Bronchial epithelial cell (primary cell): ENCODE measurements around the gene SRGAP1. TPM values are rescaled to one million over a fixed set of nuclear protein-coding genes. Genes with fewer than 3 reads are reported as not detected.
A peak's percentile ranks its signal among the peaks of the same experiment; 100 is the strongest.

Source experiments
- DNase-seq: peaks from one replicate; pipeline ENCODE4 v3.0.0-alpha.2; 2010; ENCODE audit warnings: low read depth
- FAIRE-seq: peaks from 2 replicates; lab custom pipeline; 2011; peaks lifted over from hg19 to GRCh38; lab: Jason Lieb, UNC
- H3K27me3 ChIP-seq: 2 replicates; pipeline ENCODE4 v1.5.1; 2011; ENCODE audit warnings: low read length; ENCODE audit not compliant: control insufficient read depth, insufficient read depth
- H3K36me3 ChIP-seq: 2 replicates; pipeline ENCODE4 v1.5.1; 2011; ENCODE audit warnings: low read length; ENCODE audit not compliant: control insufficient read depth, insufficient read depth
- H3K4me3 ChIP-seq: 2 replicates; pipeline ENCODE4 v1.5.1; 2011; ENCODE audit warnings: mild to moderate bottlenecking, low read depth, low read length, control low read depth
- total RNA-seq: library from RNA; depleted of rRNA; stranded (reverse); fragments of >200 nt; gene quantifications from 2 replicates; pipeline ENCODE4 v1.2.1, GENCODE V29; 2014
- TF ChIP-seq, protein P1 (sequence below): IDR thresholded peaks from 2 replicates; pipeline ENCODE4 v1.5.1; 2011; ENCODE audit warnings: mild to moderate bottlenecking, moderate library complexity, low read length, control low read depth, inconsistent platforms; ENCODE audit not compliant: insufficient read depth, severe bottlenecking

Gene SRGAP1
- total RNA-seq, 1 donor from 2014 or later = 4.5 TPM

DNA sequence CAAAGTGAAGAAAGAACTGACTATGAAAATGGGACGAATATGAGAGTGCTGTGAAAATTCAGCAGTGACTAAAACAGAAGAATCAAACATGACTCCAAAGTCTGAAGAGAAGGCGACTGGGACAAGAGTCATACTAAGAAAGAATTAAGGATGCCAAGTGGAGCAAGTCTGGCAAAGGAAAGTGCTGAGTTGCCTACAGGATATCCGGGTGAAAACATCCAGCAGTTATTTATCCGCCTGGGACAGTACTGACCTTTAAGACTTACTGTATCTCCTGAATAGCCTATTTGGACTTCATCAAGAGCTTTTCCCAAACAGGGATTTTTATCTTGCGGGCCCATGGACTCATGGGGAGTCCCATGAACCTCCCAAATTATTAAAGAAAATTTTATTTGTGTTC is 336.5 kb downstream of the SRGAP1 start:
- H3K4me3 ChIP-seq = no peak overlapping the region
- DNase-seq = peak; percentile 85
- no peaks in the 10 kb centered on the region for H3K36me3 ChIP-seq
- no peaks in the 10 kb centered on the region for H3K27me3 ChIP-seq
- TF ChIP-seq, protein P1, sequence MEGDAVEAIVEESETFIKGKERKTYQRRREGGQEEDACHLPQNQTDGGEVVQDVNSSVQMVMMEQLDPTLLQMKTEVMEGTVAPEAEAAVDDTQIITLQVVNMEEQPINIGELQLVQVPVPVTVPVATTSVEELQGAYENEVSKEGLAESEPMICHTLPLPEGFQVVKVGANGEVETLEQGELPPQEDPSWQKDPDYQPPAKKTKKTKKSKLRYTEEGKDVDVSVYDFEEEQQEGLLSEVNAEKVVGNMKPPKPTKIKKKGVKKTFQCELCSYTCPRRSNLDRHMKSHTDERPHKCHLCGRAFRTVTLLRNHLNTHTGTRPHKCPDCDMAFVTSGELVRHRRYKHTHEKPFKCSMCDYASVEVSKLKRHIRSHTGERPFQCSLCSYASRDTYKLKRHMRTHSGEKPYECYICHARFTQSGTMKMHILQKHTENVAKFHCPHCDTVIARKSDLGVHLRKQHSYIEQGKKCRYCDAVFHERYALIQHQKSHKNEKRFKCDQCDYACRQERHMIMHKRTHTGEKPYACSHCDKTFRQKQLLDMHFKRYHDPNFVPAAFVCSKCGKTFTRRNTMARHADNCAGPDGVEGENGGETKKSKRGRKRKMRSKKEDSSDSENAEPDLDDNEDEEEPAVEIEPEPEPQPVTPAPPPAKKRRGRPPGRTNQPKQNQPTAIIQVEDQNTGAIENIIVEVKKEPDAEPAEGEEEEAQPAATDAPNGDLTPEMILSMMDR = no peak
- no peak for FAIRE-seq

DNA sequence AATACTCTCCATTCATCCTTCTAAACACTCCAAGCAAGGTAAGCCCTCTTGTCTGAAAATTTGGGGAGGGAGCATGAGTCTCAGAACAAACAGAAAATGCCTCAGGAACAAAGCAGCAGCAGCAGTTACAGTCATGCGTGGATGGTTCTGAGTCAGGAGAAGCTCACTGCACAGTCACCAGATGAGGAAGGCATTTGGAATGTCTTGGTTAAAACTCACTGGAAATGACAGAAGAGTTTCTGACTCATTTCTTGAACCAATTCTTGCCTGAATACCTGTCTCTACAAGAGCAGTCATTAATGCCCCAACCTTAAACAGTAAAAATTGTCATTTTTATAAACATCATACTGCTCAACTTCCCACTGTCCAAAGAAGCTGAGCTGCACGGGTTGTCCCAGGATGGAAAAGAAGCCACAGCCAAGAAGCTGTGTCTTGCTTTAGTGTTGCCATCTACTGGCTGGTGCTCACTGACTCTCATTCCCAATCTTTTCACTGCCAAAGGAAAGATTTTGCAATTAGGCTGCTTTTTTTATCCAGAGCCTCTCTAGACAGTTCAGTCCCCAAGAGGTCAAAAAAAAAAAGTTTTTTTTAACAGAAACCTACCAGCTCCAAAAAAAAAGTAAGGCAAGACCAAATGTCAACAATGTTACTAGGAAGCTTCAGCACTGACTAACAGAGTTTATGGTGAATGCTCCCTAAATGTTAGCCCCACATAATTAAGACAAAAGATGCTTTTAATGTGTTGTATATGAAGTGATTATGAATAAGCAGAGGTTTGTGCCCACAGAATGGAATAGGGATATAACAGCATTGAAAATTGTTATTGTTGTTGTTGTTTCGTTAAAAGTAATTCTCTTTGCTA is 337.2 kb downstream of the SRGAP1 start:
- H3K27me3 ChIP-seq = no peaks in the 10 kb centered on the region
- DNase-seq = peak; percentile 100
- TF ChIP-seq, protein P1 = peak; percentile 55
- no peak overlapping the region for H3K4me3 ChIP-seq
- no peaks in the 10 kb centered on the region for H3K36me3 ChIP-seq
- FAIRE-seq = peak; percentile 96

DNA sequence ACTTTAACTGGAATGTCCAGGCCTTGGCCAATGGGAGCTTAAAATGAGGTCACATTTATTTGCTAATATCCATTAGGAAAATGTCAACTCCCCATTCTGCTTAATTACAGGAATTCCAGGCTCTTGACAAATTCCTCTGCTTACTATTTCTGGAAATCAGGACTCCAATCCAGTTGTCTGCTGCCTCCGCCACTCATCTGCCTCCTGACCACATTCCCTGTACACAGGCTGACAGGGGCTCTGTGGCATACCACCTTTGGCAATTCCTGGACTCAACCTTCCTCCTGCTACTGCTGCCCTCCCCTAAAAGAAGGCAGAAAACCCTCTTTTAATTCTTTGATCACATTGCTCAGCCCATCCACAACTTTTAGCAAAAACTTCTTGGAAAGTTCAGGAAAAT is 339.7 kb downstream of the SRGAP1 start:
- no peaks in the 10 kb centered on the region for H3K36me3 ChIP-seq
- FAIRE-seq = no peak
- no peak for DNase-seq
- no peaks in the 10 kb centered on the region for H3K27me3 ChIP-seq
- TF ChIP-seq, protein P1 = no peak
- H3K4me3 ChIP-seq = no peak overlapping the region

DNA sequence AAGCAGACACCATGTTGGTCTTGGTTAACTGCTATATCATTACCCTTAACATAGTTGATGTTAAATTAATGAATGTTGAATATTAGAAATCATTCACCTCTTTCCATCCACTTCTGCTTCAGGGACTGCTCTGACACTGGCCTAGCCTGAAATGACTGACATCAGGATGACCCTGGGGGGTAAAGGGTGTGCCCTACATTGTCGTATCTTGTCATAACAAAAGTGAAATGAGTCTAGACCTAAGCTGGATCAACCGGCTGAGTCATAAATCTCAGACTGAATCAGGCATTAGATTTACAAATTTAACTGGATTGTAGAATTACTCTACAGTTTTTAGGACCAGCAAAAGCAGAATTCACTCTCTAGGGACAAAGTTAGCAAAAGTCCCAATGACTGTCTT is 342.3 kb downstream of the SRGAP1 start:
- Histone ChIP-seq H3K4me3 (no peak overlapping the region), H3K36me3 (no peaks in the 10 kb centered on the region), H3K27me3 (no peaks in the 10 kb centered on the region)
- DNase-seq (peak; percentile 79), FAIRE-seq (no peak)
- TF ChIP-seq, protein P1 = no peak

DNA sequence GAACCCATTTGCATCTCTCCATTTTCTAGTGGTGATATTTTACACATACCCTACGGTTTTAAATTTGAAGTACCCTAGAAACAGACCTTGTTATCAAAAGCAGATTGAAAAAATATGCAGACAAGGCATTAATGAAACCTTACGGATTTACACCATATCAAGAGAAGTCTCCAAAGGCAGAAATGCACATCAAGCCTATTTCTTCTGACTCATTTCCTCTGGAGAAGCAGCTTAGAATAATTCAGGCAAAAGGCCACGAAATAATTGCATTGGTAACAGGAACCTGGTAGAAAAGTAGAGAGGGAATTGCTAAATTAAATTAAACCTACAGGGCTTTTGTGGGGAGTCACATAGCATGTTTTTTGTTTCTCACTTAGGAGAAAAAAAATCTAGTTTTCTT is 342.9 kb downstream of the SRGAP1 start:
- DNase-seq (peak; percentile 76), FAIRE-seq (no peak)

More for the DNA sequence above, 342.9 kb downstream of the SRGAP1 start:
- TF ChIP-seq, protein P1 = no peak
- H3K27me3 ChIP-seq = no peaks in the 10 kb centered on the region
- no peak overlapping the region for H3K4me3 ChIP-seq
- H3K36me3 ChIP-seq = no peaks in the 10 kb centered on the region
